A549 (cell line): ENCODE results near the gene PHF20.
"Not testable (repeated sequence)": the region's sequence is repeated elsewhere in the genome, so short reads cannot be mapped to it uniquely, and the experiment has no call there.

Experiments used
- CBX2 ChIP-seq: fragments of 200-600 bp; sonication (generic); IDR thresholded peaks from 2 replicates; pipeline ENCODE4 v1.6.1; 2016; ENCODE audit warnings: low read depth, mild to moderate bottlenecking, borderline replicate concordance
- CHD2 ChIP-seq: fragments of 150-350 bp; IDR thresholded peaks from 2 replicates; pipeline ENCODE4 v1.6.1; 2014; ENCODE audit warnings: low read length; ENCODE audit not compliant: partially characterized antibody
- CTCF ChIP-seq: fragments of >200 bp; sonication (Bioruptor Twin); formaldehyde crosslinking; IDR thresholded peaks from 3 replicates; pipeline ENCODE4 v1.5.1; 2016
- ELK1 ChIP-seq: fragments of 150-350 bp; IDR thresholded peaks from 2 replicates; pipeline ENCODE4 v1.6.1; 2014; ENCODE audit warnings: low read depth, mild to moderate bottlenecking, low read length
- EP300 ChIP-seq, 2 experiments: fragments of >200 bp; sonication (Bioruptor Twin); formaldehyde crosslinking; IDR thresholded peaks; 2 replicates in 1 of 2; 3 replicates in 1 of 2; pipeline ENCODE4 v1.6.1; 2016 to 2017
- MAFK ChIP-seq: fragments of 450-650 bp; IDR thresholded peaks from 2 replicates; pipeline ENCODE4 v1.6.1; 2014; ENCODE audit not compliant: partially characterized antibody
- POLR2AphosphoS2 ChIP-seq: conservative IDR thresholded peaks from 2 replicates; pipeline ENCODE4 v1.6.1; 2012; ENCODE audit warnings: low read length, improper control_type of control experiment, inconsistent platforms
- REST ChIP-seq: fragments of 200-600 bp; sonication (generic); IDR thresholded peaks from 2 replicates; pipeline ENCODE4 v1.6.1; 2016; ENCODE audit warnings: antibody characterized with exemption, mild to moderate bottlenecking, moderate library complexity
- SMC3 ChIP-seq: fragments of >200 bp; sonication (Bioruptor Twin); formaldehyde crosslinking; IDR thresholded peaks from 3 replicates; pipeline ENCODE4 v1.6.1; 2018; ENCODE audit warnings: inconsistent platforms
- TP53 ChIP-seq: fragments of 250-450 bp; sonication (Bioruptor Pico); IDR thresholded peaks from 2 replicates; pipeline ENCODE4 v1.5.0; 2021; ENCODE audit warnings: mild to moderate bottlenecking, moderate library complexity
- USF2 ChIP-seq: fragments of 450-650 bp; IDR thresholded peaks from 2 replicates; pipeline ENCODE4 v1.6.1; 2014; ENCODE audit warnings: antibody characterized with exemption

- not testable (repeated sequence) for TF ChIP-seq POLR2AphosphoS2; CTCF; CHD2; EP300 (IDR thresholded peaks at IDR 0.05); REST; MAFK; ELK1; TP53 (CRISPR knock-in tag); CBX2; SMC3; USF2
Measured at GRCh38 chr20:35959291-35959690, 187.5 kb downstream of the PHF20 start.
